ENCODE data around the gene TACR1.

- TF ChIP-seq POLR2A (IDR thresholded peaks at IDR 0.05) (no peak), CTCF (IDR thresholded peaks at IDR 0.05) (no peak)
Measured at GRCh38 chr2:75054296-75054695, 145.0 kb downstream of the TACR1 start.

Measured in breast epithelium (tissue), 3 donors.